GM18505 (cell line): ENCODE data around the gene OR51L1.
"Not testable (repeated sequence)": the region's sequence is repeated elsewhere in the genome, so short reads cannot be mapped to it uniquely, and the experiment has no call there.

Source experiments
- ATAC-seq: cut with Tn5 transposase; IDR thresholded peaks from one replicate; pipeline ENCODE4 v1.9.1; 2021; ENCODE audit not compliant: unreplicated experiment
- POLR2A ChIP-seq: IDR thresholded peaks from 4 replicates; pipeline ENCODE4 v1.6.1; 2011; ENCODE audit warnings: borderline replicate concordance; ENCODE audit not compliant: insufficient read depth, insufficient read length; ENCODE audit errors: extremely low read depth

The OR51L1 gene

GRCh38 chr11:4994551-4994950, at the start of gene OR51L1:
Gene OR51L1 (plus strand): TSS chr11:4994851. CDS start chr11:4998983, 4,132 bp downstream.
- ATAC-seq: no peak
- TF ChIP-seq POLR2A: no peak

GRCh38 chr11:4947505-4947904, 47.1 kb upstream of the OR51L1 start, which contains the start of gene OR51A4:
Gene OR51A4 (minus strand): TSS chr11:4947605. CDS start chr11:4947100, 505 bp downstream.
- no peak for ATAC-seq
- TF ChIP-seq POLR2A: no peak

GRCh38 chr11:4955613-4956012, 39.0 kb upstream of the OR51L1 start, which contains the start of gene OR51A2:
Gene OR51A2 (minus strand): TSS chr11:4955713. CDS start chr11:4955713, 0 bp downstream.
- not testable (repeated sequence) for ATAC-seq

- TF ChIP-seq POLR2A: no peak
- ATAC-seq: no peak
Measured at GRCh38 chr11:4957396-4957795, 37.3 kb upstream of the OR51L1 start.

- ATAC-seq: no peak
- no peak for TF ChIP-seq POLR2A
Measured at GRCh38 chr11:4960877-4961276, 33.8 kb upstream of the OR51L1 start.

GRCh38 chr11:4962816-4963215, 31.8 kb upstream of the OR51L1 start:
- TF ChIP-seq POLR2A: no peak
- ATAC-seq: no peak

GRCh38 chr11:4975436-4975835, 19.2 kb upstream of the OR51L1 start:
- ATAC-seq: no peak

GRCh38 chr11:4979036-4979435, 15.6 kb upstream of the OR51L1 start:
- no peak for ATAC-seq
- no peak for TF ChIP-seq POLR2A

More at GRCh38 chr11:4975436-4975835, 19.2 kb upstream of the OR51L1 start:
- no peak for TF ChIP-seq POLR2A

GRCh38 chr11:4982678-4983077, 12.0 kb upstream of the OR51L1 start:
- ATAC-seq: no peak

GRCh38 chr11:4983841-4984240, 10.8 kb upstream of the OR51L1 start:
- no peak for TF ChIP-seq POLR2A
- ATAC-seq: no peak

More at GRCh38 chr11:4982678-4983077, 12.0 kb upstream of the OR51L1 start:
- no peak for TF ChIP-seq POLR2A

GRCh38 chr11:4991060-4991459, 3.6 kb upstream of the OR51L1 start:
- no peak for ATAC-seq
- TF ChIP-seq POLR2A: no peak

GRCh38 chr11:5004424-5005274, 10.0 kb downstream of the OR51L1 start:
- no peak for ATAC-seq
- no peak for TF ChIP-seq POLR2A

GRCh38 chr11:5007561-5007960, 12.9 kb downstream of the OR51L1 start:
- no peak for TF ChIP-seq POLR2A
- ATAC-seq: no peak

GRCh38 chr11:5011254-5011653, 16.6 kb downstream of the OR51L1 start:
- ATAC-seq: no peak
- no peak for TF ChIP-seq POLR2A

GRCh38 chr11:5013012-5013411, 18.4 kb downstream of the OR51L1 start:
- TF ChIP-seq POLR2A: no peak
- ATAC-seq: no peak

GRCh38 chr11:5021996-5022395, 27.3 kb downstream of the OR51L1 start:
- TF ChIP-seq POLR2A: no peak
- ATAC-seq: no peak
